Ureter (tissue), 1 donor: ENCODE results near the gene ALK. TPM values are rescaled to one million over a fixed set of nuclear protein-coding genes. Genes with fewer than 3 reads are reported as not detected.

Experiments
- DNase-seq: peaks from one replicate; pipeline ENCODE4 v3.0.0-alpha.2; 2020; ENCODE audit warnings: low spot score
- total RNA-seq: library from RNA; stranded (reverse); gene quantifications from one replicate; pipeline ENCODE4 v1.2.4, GENCODE V29; 2023
- donor health status: DM: yes; HTN: yes; CAD: no.

The ALK gene
- total RNA-seq, 1 donor from 2014 or later = 0.36 TPM

DNA sequence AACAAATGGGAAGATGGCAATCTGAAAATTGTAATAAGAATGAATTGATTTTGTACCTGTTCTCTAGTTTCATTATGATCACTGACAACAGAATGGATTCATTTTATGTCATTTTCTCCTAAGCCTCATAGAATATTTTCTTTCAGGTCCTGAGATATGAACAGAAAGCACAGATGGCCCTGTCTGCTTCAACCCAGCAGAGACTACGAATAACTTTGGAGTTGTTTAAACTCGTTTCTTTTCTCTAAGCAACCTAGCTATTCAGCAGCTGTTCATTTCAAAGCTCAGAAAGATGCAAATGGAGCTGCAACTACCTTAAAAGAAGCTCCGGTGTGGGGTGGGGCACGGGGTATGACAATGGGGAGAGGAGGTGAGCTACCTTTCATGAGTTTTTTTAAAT lies 124.9 kb downstream of the ALK start:
- no peak for DNase-seq

DNA sequence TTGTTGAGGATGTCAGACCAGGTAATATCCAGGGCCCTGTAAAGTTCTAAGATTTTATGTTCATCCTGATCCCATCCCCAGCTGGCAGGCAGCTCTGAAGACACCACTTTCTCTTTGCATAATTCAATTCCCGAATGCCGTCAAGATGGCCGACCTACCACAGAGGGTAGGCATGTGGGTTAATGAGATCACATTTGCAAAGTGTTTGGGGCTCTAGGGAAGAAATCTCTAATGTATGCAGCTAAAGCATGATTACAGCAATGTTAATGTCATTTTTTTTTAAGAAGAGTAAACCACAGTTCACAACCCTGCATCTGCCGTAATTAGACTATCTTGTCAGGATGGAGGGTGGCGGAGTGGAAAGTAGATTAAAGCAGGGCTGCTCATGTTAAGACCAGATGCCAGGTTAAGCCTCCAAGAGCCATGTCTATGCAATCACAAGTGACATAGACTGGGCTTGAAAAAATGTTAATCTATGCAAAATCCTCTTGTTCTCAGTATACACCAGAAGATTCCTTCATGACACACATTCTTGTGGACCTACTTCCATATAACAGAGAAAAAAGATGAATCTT lies 131.4 kb downstream of the ALK start:
- DNase-seq = no peak

GRCh38 chr2:29787473-29788465 lies 133.6 kb downstream of the ALK start:
- no peak for DNase-seq

DNA sequence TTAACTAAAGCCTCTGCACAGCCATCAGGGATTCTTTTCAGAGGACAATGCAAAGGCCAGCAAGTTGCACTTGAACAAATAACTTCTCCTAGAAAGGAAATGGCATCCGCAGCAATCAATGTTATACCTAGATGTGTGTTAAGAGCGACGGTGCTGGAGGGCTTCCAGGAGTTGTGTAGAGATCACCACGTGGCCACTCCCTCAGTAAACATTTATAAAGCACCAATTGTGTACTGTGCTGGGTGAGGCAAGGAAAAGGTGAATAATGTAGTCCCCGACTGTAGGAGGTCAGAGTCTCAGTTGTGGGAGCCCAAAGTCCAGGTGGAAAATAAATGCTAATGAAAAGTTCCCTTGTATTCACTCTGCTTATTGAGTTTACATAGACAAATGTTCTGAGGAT lies 135.0 kb downstream of the ALK start:
- no peak for DNase-seq

DNA sequence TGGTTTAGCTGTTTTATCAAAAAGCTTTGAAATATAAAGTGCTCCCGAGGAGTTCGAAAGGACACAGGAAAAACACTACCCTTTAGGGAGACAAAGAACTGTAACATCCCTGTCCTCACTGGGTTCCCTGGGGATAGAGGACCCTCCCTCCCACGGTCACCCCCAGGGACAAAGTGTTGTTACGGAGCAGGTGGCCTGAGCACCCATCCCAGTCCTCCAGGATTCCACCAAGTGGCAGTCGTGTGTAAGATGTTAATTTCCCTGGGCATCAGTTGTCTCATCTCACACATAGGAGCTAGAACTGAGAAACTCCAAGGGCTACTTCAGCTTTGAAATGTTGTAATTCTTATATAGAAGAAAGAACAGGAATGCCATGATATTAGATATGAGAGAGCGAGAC lies 137.7 kb downstream of the ALK start:
- DNase-seq = no peak

DNA sequence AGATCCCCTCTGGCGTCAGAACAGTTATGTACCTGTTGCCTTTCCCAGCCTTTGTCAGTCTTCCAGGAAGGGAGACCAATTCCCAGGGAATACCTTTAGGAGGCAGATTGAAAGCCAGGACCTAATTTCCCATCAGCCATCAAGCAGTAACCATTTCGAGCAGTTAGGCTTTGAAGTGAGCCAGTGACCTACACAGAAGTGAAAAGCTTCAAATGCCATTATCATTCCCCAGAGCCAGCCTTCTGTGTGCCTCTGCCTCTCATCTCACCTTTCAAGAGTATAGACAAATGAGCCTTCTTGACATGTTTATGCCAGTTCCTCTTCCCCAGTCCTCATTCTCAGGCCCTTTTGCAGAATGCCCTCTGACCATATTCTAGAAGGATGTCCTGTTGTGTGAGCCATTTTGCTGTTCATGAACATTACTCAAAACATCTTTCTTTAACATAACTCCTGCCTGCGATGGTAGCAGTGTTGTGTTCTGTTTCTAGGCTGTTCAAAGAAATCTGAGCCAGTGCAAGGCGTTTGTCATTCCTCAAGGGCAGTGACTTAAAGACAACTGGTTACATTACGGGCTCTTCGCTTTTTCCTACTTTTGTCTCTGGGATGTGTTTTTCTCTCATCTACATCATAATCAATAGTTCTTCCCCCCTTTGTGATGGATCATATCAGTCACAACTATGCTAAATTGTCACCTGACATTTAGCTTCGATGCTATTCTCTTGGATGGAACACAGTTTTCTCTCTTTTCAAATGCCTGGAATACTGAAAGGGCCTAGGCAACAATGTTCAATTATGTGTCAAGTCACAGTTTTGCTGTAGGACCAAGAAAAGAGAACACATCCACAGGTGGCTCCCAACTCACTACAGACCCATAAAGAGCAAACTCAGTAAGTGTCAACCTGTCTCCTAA lies 138.6 kb downstream of the ALK start:
- DNase-seq = no peak

DNA sequence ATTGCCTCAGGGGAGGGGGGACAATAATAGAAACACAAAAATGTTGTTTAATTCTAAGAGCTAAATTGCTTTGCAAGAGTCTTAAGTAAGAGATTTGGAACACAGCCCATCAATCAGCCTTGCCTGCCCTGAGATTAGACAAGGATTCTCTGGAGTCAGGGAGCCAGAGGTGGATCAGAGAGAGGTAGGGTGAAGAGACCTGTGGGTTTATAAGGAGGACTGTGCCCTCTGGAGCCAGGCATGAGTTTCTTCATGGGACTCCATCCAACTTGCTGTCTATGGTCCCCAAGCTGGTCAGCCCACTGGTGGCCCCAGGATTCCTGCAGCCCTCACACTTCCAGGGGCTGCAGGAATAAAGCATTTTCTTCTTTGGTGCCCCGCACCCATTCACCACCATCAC lies 139.3 kb downstream of the ALK start:
- no peak for DNase-seq

GRCh38 chr2:29780906-29781305 lies 140.5 kb downstream of the ALK start:
- no peak for DNase-seq

GRCh38 chr2:29777161-29777560 lies 144.2 kb downstream of the ALK start:
- no peak for DNase-seq

DNA sequence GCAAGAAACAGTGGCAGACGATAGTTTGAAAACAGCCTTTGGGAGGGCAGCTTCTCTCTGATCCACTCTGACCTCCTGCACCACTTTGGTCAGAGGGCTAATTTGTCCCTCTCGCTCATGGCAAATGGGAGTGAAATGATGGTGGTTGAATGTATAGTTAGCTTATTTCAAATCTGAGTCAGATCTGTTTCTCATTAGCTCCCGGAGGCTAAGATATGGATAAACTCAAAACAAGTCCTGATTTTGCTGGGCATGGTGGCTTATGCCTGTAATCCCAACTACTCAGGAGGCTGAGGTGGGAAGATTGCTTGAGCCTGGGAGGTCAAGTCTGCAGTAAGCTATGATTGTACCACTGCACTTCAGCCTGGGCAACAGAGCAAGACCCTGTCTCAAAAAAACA lies 145.0 kb downstream of the ALK start:
- no peak for DNase-seq

- no peak for DNase-seq
These were observed 145.4 kb downstream of the ALK start for GRCh38 chr2:29775937-29776336.

DNA sequence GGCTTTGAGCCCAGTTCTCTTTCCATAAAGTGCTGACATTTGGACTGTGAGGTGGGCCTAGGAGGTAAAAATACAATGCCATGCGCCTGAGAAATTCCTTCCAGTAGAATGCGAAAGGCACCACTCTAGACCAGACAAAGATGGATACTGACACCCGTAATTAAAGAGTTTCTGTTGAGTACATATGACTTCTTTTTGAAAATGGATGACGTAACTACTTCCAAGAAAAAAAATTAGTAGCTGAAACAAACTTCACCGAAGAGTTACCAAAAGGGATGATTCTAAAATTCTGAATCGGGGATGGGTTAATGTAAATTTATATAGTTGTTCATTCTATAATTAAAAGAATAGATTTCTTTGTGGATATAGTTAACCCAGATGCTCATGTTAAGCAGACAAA lies 146.8 kb downstream of the ALK start:
- no peak for DNase-seq

GRCh38 chr2:29770846-29771245 lies 150.5 kb downstream of the ALK start:
- DNase-seq = no peak

GRCh38 chr2:29769847-29770246 lies 151.5 kb downstream of the ALK start:
- no peak for DNase-seq

- no peak for DNase-seq
These were observed 153.6 kb downstream of the ALK start for GRCh38 chr2:29767606-29768335.

DNA sequence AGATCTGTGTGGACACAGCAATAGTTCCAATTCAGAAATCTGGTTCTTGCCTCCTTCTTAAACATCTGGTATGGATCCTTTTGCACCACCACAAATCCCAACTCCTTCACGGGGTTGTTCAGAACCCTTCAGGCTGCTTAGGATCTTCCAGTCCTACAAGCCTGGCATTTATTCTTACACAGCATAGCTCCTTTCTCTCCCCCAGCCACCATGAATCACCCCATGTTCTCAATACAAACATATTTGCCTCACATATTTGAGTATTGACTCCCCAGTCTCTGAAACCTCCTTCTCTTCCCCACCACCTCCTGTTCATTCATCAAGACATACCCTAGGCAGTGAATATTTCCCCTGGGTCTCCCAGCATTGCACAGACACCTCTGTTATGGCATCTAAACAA lies 155.2 kb downstream of the ALK start:
- no peak for DNase-seq

DNA sequence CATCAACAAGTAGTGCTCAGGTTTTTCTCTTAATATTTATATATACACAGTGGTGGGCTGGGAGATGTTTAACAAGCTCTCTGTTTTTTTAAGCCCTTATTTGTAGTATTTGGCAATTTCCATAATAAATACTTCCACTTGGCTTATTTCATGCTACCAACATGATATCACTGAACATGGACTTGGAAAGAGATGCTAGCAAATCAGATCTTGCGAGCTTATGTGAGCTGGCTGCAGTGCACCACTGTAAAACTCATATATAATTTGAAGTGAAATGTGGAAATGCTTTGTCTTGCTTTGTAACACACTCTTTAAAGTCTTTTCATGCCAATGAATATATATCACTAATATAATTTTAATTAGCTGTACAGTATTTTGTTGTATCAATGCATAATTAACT lies 155.7 kb downstream of the ALK start:
- no peak for DNase-seq

- no peak for DNase-seq
These were observed 158.0 kb downstream of the ALK start for GRCh38 chr2:29763371-29763770.

- no peak for DNase-seq
These were observed 159.1 kb downstream of the ALK start for GRCh38 chr2:29762239-29762638.

GRCh38 chr2:29761278-29761677 lies 160.1 kb downstream of the ALK start:
- no peak for DNase-seq

- no peak for DNase-seq
These were observed 161.4 kb downstream of the ALK start for GRCh38 chr2:29760008-29760407.

GRCh38 chr2:29759360-29759759 lies 162.0 kb downstream of the ALK start:
- no peak for DNase-seq
